Endodermal cell (in vitro differentiated cells): Measurements from ENCODE around the gene MT4. TPM values are rescaled to one million over a fixed set of nuclear protein-coding genes. Genes with fewer than 3 reads are reported as not detected.

Experiments used
- DNase-seq: peaks from one replicate; pipeline ENCODE4 v3.0.0-alpha.2; 2017
- H3K27ac ChIP-seq: 2 replicates; pipeline ENCODE4 v1.5.1; 2013; ENCODE audit warnings: mild to moderate bottlenecking, low read depth, low read length, moderate library complexity
- H3K27me3 ChIP-seq: 2 replicates; pipeline ENCODE4 v1.6.1; 2013; ENCODE audit warnings: mild to moderate bottlenecking, low read length, moderate library complexity; ENCODE audit not compliant: insufficient read depth, control insufficient read depth, poor library complexity, severe bottlenecking
- H3K36me3 ChIP-seq: 2 replicates; pipeline ENCODE4 v1.7.0; 2013; ENCODE audit warnings: mild to moderate bottlenecking, low read length, moderate library complexity; ENCODE audit not compliant: control insufficient read depth, insufficient read depth
- H3K4me1 ChIP-seq: one replicate; pipeline ENCODE4 v1.7.0; 2013; ENCODE audit warnings: low read length; ENCODE audit not compliant: control insufficient read depth, insufficient read depth
- H3K4me3 ChIP-seq: 2 replicates; pipeline ENCODE4 v1.5.1; 2013; ENCODE audit warnings: mild to moderate bottlenecking, low read length, moderate library complexity
- H3K9ac ChIP-seq: 2 replicates; pipeline ENCODE4 v1.6.1; 2013; ENCODE audit warnings: mild to moderate bottlenecking, low read length, moderate library complexity; ENCODE audit not compliant: poor library complexity, severe bottlenecking; ENCODE audit errors: extremely low read depth
- H3K9me3 ChIP-seq: 2 replicates; pipeline ENCODE4 v1.6.1; 2013; ENCODE audit warnings: mild to moderate bottlenecking, low read length, moderate library complexity; ENCODE audit not compliant: control insufficient read depth
- H3K27ac Mint-ChIP-seq: 2 replicates; pipeline ENCODE4 v1.8.0; 2020; ENCODE audit warnings: mixed read lengths
- H3K27me3 Mint-ChIP-seq: 2 replicates; pipeline ENCODE4 v1.8.0; 2021; ENCODE audit warnings: mild to moderate bottlenecking, mixed read lengths; ENCODE audit not compliant: insufficient read depth
- H3K36me3 Mint-ChIP-seq: 2 replicates; pipeline ENCODE4 v1.8.0; 2020; ENCODE audit warnings: low read depth, mixed read lengths
- H3K4me1 Mint-ChIP-seq: 2 replicates; pipeline ENCODE4 v1.8.0; 2020; ENCODE audit warnings: mixed read lengths
- H3K4me3 Mint-ChIP-seq: 2 replicates; pipeline ENCODE4 v1.8.0; 2020; ENCODE audit warnings: mild to moderate bottlenecking, moderate library complexity, mixed read lengths
- H3K9me3 Mint-ChIP-seq: 2 replicates; pipeline ENCODE4 v1.8.0; 2020; ENCODE audit warnings: mild to moderate bottlenecking, mixed read lengths
- CTCF ChIP-seq: fragments of 200-600 bp; sonication (generic); conservative IDR thresholded peaks from 2 replicates; pipeline ENCODE4 v1.5.0; 2021; ENCODE audit warnings: antibody characterized with exemption, mild to moderate bottlenecking
- WGBS, 2 experiments: methylation state at CpG; one replicate each; pipeline versions ENCODE4 v1.1.5 to v1.1.7; 2013; ENCODE audit warnings: missing lambda C conversion rate in 2 of 2, mixed read lengths in 1 of 2; ENCODE audit not compliant: insufficient coverage in 1 of 2, insufficient read length in 1 of 2; 5-methylcytosine and 5-hydroxymethylcytosine counted together
- total RNA-seq, 2 donors: library from RNA; stranded (reverse); fragmentation: NEBNext Ultra II Directional in 1 of 2; extraction: Animal tissue kit (Norgen Biotek cat#: 25700) in 1 of 2; gene quantifications; 2 replicates in 1 of 2; 3 replicates in 1 of 2; pipeline ENCODE4 v1.2.1, GENCODE V29; 2021

Gene MT4
- total RNA-seq, 2 donors from 2014 or later, result not detected

DNA sequence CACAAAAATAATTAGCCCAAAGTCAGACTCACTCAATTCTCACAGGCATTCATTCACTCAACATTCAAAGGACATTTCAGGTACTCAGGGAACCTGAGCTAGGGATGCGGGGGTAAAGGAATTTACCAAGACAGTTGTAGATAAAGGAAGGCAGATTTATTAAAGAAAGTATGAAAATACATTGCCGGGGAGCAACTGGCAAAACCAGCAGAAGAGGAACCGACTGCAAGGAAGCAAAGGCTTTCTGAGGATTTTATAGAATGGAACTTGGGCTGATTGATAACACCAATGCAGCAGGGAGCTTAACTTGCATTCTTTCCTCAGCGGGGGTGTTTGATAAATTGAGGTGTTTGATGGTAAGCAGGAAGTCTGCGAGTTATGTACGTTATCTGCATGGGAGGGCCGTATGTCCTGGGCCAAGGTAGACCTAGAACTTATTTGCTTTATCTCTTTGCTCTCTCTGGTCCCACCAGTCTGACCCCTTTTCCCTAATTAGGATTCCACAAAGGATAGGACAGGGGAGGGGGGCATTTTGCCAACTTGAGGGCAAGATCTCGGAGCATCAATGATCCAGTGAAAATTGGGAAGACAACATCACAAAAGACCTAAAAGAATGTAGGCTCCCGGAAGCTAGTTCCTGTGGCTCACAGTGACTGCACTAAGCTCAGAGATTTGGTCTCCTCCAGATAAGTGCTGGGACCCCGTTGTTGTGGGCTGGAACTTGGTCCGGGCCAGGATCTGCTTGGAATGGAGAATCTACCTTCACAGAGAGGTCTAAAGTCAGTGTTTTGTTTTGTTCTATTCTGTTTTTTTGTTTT lies 18.7 kb downstream of the MT4 start:
- Histone ChIP-seq H3K9me3 (no peaks in the 10 kb centered on the region), H3K4me3 (no peak overlapping the region), H3K27me3 (peaks cover 24% of the 10 kb centered on the region), H3K9ac (no peak overlapping the region), H3K27ac (no peak overlapping the region), H3K4me1 (peaks cover 3% of the 10 kb centered on the region), H3K36me3 (no peaks in the 10 kb centered on the region)
- peak; percentile 64 for DNase-seq
- Mint-ChIP-seq H3K27me3 (peaks cover 38% of the 10 kb centered on the region), H3K36me3 (no peaks in the 10 kb centered on the region), H3K4me3 (no peak overlapping the region), H3K4me1 (peaks cover 21% of the 10 kb centered on the region), H3K9me3 (no peaks in the 10 kb centered on the region), H3K27ac (peak overlapping the region; percentile 93)
- TF ChIP-seq CTCF, result no peak
- 64 to 78% methylated on average over 7 to 11 of the region's 11 CpGs for WGBS, 2 experiments

- Mint-ChIP-seq H3K4me1 (peaks cover 21% of the 10 kb centered on the region), H3K27ac (no peak overlapping the region), H3K27me3 (peaks cover 45% of the 10 kb centered on the region), H3K36me3 (no peaks in the 10 kb centered on the region), H3K9me3 (no peaks in the 10 kb centered on the region), H3K4me3 (no peak overlapping the region)
- peaks cover 32% of the 10 kb centered on the region for H3K27me3 ChIP-seq
- H3K4me3 ChIP-seq, result no peak overlapping the region
- no peak overlapping the region for H3K9ac ChIP-seq
- no peaks in the 10 kb centered on the region for H3K9me3 ChIP-seq
- no peak overlapping the region for H3K27ac ChIP-seq
- no peak for TF ChIP-seq CTCF
- 81 to 92% methylated on average over 7 to 11 of the region's 11 CpGs for WGBS, 2 experiments
- DNase-seq, result no peak
- peaks cover 3% of the 10 kb centered on the region for H3K4me1 ChIP-seq
- H3K36me3 ChIP-seq, result no peaks in the 10 kb centered on the region
Observed at GRCh38 chr16:56584276-56584675, 19.4 kb downstream of the MT4 start.

DNA sequence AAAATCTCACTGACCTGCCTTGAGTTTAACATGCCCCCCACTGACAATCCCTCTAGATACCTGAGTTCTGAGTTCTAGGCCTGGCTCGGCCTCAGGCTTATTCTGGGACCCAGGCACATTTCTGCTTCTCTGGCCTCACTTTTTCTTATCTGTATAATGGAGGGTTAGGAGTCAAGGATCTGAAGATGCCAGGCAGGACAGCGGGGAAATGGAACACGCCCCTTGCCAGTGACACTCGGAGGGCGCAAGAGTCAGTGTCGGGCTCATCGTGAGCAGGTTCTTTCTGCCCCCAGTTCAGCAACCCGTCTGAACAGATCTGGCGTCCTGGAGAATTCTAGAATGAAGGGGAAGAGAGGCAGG lies 23.9 kb downstream of the MT4 start:
- no peak overlapping the region for H3K27ac ChIP-seq
- Mint-ChIP-seq H3K4me1 (peaks cover 2% of the 10 kb centered on the region), H3K27me3 (peaks cover 85% of the 10 kb centered on the region), H3K27ac (no peak overlapping the region), H3K9me3 (no peaks in the 10 kb centered on the region), H3K36me3 (no peaks in the 10 kb centered on the region), H3K4me3 (peak overlapping the region; percentile 57)
- no peak for TF ChIP-seq CTCF
- no peaks in the 10 kb centered on the region for H3K9me3 ChIP-seq
- no peak for DNase-seq
- WGBS, 2 experiments, result 32 to 61% methylated on average over 3 to 9 of the region's 9 CpGs
- H3K27me3 ChIP-seq, result peaks cover 72% of the 10 kb centered on the region
- H3K36me3 ChIP-seq, result no peaks in the 10 kb centered on the region
- no peak overlapping the region for H3K9ac ChIP-seq
- peak overlapping the region; percentile 72 for H3K4me3 ChIP-seq
- no peaks in the 10 kb centered on the region for H3K4me1 ChIP-seq
